HG03064 (cell line): ENCODE measurements around the gene DYNLT1.
"Not testable (repeated sequence)": the region's sequence is repeated elsewhere in the genome, so short reads cannot be mapped to it uniquely, and the experiment has no call there.

ENCODE experiments used
- ATAC-seq: cut with Tn5 transposase; IDR thresholded peaks from one replicate; pipeline ENCODE4 v1.9.1; 2021; ENCODE audit warnings: low read depth; ENCODE audit not compliant: unreplicated experiment

DYNLT1 gene

DNA sequence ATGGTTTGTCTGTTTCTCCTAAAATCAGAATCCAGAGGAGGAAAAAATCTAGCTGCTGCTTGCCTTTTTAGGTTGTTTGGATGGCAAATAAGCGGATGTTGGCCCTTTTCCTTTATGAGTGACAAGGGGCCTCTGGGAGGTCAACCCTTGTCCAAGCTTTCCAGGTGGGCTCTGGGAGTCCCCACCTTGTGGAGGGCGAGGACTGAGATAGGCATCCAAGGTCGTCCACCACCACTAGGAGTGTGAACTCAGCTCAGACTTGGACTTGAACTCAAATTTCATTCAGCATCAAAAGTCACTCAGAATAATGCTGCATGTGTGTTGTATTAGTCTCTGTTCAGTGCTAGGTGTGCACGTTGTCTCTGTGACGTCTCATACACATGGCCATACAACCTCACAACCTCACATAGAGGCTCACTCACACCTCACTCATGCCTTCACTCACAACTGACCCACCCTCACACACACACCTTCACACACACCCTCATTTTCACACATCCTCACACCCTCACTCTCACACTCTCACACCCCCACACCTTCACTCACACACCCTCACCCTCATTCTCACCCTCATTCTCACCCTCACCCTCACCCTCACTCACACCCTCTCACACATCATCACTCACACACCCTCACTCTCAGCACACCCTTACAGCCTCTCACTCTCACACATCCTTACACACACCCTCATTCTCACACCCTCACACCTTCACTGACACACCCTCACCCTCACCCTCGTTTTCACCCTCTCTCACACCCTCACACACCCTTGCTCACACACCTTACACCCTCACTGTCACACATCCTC, 18.0 kb downstream of the DYNLT1 start:
- ATAC-seq: no peak

DNA sequence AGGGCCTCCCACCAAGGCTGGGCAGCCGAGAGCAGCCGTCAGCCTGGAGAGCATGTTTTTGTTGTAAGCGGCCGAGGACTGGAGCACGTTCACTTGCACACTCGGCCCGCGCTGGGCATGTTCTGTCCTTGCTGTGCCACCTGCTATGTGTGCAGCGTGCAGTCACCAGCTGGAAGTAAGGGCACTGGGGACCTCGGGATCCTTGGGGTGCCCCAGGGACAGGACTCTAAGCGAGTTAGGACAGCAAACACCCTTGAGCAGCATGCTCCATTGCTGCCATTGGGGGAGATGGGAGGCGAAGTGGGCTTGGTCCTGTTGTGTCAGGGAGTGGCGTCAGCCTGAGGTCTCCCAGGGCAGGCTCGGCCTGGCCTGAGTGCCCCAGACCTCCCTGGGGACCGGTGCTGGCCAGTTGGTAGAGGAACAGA, 18.6 kb downstream of the DYNLT1 start:
- ATAC-seq: no peak

DNA sequence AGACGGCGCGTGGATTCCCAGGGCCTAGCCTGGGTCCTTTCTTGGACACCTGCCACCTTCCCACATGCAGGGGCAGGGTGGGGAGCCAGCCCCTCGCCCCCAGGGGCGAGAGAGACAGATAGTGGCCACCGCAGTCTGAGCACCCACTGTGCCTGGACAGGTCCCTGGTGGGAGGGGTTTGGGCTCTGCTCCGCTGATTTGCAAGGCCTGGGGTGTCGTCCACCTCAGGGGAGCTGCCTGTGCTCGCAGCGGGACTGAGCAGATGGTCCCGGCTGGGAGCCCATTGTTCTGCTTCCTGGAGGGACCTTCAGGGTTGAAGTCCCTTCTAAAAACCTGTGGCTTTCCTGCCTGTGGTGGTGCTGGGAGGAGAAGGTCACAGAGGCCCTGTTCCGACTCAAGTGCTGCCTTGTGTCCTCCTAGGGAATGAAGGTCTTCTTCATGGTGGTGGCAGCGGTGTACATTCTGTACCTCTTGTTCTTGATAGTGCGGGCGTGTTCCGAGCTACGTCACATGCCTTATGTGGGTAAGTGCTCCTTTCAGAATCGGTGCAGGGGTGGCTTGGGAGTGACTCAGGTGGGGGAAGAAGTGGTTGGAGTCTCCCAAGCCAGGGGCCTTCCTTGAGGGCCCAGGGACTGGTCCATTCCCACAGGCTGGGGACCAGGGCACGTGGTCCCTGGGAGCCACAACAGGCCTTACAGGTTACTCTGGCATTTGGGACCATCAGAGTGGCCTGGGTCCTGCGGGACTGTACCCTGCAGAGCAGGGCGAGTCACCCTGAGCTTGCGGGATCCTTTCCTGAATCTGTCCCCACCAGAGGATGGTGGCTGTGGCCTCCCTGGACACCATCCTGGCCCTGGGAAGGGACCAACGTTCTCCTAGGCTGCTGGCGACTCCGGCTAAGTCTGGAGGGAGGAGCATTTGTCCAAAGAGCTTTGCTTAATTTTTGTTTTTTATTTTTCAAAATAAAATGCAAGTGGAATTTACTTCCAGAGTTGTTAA, 19.6 kb downstream of the DYNLT1 start:
- ATAC-seq: no peak

DNA sequence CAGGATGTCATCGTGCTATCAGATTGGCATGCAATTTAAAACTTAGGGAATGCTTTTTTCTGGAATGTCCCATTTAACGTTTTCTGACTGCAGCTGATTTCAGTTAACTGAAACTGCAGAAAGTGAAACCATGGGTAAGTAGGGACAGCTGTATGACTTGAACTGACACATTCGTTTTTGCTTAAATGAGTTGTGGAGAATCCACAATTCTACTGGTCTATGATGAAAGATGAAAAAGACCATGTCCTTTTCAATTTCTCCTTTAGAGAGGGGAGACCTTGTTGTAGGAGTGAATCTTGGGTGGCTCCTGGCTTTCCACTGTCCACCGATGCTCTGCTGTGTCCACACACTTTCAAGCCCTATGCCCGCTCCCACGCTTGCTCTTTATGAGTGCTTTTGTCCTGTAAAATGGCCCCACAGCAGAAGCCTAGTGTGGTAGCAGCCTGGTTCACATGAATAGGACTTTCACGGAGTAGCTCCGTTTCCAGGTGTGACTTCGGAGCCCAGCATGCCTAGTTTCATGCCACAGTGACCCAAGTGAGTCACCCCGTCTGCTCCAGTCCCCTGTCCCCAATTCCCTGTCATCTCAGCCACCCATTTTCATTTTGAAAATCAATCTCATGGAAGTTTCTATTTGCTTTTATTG, 21.9 kb downstream of the DYNLT1 start:
- ATAC-seq: no peak

DNA sequence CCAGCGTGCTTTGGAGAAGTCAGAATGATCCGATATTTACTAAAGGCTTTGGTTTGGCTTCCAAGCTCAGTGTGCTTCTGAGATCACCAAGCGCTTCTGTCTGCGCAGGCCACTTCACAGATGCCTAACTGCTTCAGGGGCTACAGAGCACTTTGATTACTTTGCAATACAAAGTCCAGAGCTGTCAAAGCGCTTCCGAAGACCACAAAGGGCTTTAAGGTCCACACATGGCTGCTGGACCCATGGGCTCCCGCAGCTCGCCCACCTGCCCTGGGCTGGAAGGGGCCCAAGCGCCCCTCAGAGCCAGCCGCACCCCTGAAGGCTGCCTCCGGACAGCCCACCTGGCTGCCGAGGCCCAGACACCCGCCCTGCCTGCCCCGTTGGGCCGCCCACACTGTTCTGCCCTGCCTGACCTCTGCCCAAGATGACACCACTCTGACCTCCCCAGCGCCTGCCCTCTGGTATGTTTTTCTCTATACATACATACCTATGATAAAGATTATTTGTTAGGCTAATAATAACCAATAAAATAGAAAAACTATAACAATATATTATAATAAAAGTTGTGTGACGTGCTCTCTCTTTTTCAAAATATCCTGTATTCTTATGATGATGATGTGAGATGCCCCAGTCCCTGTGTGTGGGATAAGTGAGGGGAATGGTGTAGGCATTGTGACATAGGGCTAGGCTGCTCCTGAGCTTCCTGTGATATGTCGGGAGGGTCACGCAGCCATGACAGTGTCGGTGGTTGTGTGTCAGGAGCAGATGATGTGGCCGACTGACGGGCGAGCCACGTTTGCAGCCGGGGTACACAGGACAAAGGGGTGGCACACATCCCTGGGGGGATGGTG, 22.6 kb downstream of the DYNLT1 start:
- no peak for ATAC-seq

DNA sequence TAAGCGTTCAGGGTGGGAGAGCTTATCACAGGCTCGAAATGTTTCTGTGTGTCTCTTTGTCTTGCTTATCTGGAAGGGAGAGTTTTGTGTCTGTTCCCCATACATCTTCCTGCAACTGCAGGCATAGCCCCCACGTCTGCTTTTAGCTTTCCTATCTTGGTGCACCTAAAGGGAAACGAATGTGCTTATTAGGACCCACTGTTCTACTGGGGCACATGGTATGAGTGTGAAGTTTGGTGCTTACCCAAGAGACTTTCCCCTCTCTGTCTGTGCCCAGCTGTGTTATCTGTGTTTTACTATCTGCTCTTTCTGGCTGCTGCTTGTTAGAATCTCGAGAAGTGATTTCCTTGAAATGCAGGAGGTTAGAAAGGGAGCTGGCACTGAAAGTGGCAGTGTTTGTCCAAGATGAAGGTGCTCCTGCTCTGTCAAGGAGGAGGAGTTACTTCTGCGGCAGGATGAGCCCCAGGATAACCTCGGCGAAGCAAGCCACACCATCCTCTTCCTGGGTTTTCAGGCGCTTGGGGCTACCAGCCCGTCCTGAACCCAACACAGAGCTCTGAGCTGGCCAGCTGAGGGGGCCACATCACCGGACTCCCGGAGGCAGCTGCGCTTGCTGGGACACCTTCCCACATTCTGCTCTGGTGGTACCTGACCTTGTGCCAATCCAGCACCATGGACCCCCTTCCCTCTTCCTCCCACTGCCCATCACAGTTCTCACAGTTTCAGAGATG, 23.4 kb downstream of the DYNLT1 start:
- no peak for ATAC-seq

DNA sequence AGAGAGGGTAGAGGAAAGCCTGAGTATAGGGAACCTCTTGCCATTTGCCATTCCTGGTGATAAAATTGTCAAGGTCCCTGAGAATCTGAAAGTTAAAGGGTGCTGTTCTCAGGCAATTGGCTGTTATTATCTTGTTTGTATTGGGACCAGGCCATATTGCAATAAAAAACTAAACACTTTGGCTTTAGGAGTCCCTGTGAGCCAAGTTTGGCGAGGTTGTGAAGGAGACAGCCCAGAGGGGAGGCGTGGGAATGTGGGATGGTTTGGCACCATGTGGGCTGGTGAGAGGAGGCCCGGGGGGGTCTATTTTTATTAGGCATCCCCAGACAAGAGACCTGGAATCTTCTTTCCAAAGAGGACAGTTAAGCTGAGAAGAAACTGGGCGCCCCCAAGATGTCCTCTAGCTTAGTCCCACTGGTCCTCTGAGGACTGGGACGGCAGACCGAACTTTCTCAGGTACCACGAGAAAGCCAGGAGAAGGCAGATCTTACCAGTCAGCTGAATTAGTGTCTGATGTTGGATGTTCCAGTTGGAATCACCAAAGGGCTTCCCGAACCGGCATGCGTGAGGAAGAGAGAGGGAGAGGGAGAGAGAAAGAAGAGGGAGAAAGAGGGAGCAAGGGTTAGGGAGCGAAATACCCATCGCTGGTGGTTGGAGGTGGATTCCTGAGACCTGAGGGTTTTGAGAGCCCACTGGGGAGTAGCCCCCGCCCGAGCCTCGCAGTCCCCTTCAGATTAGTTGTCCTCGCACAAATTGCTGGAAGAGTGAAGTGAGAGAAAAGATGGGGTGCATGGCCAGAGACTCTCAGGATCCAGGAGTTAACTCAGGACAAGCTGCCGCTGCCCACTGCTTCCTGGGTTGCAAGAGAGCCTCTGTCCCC, 24.4 kb downstream of the DYNLT1 start:
- ATAC-seq: no peak

DNA sequence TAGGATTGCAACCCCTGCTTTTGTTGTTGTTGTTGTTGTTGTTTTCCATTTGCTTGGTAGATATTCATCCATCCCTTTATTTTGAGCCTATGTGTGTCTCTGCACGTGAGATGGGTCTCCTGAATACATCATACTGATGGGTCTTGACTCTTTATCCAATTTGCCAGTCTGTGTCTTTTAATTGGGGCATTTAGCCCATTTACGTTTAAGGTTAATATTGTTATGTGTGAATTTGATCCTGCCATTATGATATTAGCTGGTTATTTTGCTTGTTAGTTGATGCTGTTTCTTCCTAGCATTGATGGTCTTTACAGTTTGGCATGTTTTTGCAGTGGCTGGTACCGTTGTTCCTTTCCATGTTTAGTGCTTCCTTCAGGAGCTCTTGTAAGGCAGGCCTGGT, 26.3 kb downstream of the DYNLT1 start:
- not testable (repeated sequence) for ATAC-seq

DNA sequence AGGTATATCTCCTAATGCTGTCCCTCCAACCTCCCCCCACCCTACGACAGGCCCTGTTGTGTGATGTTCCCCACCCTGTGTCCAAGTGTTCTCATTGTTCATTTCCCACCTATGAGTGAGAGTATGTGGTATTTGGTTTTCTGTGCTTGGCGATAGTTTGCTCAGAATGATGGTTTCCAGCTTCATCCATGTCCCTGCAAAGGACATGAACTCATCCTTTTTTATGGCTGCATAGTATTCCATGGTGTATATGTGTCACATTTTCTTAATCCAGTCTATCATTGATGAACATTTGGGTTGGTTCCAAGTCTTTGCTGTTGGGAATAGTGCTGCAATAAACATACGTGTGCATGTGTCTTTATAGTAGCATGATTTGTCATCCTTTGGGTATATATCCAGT, 29.9 kb downstream of the DYNLT1 start:
- not testable (repeated sequence) for ATAC-seq

DNA sequence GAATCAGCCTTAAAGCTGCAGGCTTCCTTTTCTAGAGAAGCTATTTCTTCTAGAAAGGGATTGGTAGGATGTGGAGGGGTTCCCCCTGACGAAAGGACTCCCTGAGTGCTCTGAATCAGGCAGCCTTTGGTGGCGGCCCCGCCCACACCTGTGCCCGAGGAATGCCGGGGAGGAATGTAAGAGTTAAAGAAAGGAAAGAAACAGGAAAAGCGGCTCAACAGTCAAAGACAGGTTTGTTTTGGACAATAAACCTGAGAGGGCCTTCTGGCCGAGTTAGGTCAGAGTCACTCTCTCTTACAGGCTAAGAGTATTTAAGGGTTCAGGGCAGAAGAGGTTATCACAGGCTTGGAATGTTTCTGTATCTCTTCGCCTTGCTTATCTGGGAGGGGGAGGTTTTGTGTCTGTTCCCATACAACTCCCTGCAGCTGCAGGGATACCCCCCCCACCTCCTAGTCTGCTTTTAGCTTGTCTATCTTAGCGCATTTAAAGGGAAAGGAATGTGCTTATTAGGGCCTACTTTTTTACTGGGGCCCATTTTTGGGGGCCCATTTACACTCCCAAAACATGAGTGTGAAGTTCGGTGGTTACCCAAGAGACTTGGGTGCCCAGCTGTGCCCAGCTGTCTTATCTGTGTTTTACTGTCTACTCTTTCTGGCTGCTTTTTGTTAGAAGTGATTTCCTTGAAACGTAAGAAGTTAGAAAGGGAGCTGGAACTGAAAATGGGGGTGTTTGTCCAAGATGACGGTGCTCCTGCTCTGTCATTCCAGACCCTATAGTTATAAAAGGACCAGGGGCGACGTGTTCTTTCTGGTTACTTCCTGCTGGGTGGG, 32.8 kb downstream of the DYNLT1 start:
- ATAC-seq: no peak

DNA sequence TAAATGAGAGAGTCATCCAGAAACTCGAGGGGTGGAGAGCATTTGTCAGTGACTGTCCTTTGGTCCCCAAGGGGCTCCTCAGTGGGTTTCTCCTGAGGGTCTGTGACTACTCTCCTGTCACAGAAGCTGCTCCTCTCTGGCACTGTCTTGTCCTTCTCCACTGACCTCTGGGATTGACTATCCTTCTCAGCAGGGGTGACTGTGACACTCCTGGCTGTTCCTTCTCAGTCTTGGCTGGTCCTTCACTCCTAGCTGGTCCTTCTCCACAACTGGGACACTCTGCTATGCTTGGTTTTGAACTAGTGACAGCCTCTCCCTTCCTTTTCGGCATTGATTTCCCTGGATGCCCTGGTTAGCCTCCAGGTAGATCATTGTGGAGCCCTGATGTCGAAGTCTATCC, 33.5 kb downstream of the DYNLT1 start:
- no peak for ATAC-seq

DNA sequence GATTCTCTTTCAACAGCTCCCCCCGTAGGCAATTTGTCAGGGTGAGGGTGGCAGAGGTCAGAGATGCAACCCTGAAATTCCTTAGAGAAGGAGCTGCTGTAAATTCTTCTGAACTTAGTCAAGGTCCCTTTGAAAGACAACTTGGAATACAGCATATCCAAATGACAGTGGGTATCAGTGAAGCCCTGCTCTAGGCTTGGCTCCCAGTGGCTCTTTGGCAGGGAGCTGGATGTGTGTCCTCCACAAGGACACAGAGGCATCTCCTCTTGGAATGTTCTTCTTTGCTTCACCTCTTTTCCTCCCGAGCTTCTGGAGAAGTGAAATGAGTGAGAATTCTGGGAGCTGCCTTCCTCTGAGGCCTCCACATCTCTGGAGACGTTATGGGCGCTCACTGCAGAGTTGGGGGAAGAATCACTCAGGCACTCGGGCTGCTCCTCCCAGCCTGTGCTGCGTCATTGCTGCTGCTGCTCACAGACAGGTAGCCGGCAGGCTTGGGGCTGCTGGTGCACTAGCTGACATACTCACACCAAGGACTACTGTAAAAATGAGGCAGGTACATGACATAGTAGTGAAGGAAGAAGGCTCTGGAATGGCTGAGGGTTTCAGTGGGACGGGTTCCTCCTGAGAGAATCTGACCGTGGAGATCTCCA, 34.1 kb downstream of the DYNLT1 start:
- no peak for ATAC-seq

DNA sequence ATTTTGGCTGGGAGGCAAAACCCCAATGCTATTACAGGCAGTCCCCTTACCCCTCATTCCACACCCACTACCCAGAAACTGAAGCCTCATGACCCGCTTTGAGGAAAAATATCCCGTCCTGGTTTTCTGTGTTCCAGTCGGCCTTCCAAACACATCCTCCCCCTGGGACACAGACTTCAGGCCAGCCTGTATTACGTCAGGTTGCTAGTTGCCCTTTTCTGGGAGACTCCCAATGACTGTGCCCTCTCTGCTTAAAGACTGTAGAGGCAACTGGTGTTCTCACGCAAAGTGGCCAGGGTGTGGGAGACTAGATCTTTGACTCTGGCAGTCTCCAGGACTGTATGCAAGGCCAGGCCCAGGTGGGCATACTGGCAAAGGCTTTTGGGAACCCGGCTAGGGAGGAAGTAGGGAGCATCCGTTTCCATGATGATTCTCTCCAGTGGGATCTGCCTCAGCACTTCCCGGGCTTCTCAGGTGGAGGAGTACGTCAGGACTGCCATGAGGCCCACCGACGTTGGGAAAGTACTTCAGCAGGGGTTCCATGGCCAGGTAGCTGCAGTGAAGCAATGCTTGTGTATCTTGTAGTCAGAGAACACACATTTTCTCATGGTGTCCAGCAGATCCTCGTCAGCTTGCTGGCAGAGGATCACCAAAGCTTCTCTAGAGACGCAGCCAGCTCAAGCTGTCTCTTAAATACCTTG, 34.9 kb downstream of the DYNLT1 start:
- ATAC-seq: no peak

DNA sequence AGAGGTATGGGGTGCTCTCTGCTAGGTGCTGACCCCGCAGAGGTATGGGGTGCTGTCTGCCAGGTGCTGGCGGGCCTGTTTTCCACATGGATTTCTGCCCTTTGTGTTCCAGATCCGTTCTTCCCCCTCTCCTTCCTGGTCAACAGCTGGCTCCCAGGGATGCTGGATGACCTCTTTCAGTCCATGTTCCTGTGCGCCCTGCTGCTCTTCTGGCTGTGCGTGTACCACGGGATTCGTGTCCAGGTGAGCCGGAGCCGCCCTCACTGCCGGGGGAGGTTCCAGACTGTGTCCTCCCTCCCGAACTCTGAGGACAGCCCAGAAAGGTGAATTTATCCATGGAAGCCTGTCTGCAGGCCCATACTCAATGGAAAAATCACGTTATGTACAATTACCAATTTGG, 36.3 kb downstream of the DYNLT1 start:
- ATAC-seq: no peak

DNA sequence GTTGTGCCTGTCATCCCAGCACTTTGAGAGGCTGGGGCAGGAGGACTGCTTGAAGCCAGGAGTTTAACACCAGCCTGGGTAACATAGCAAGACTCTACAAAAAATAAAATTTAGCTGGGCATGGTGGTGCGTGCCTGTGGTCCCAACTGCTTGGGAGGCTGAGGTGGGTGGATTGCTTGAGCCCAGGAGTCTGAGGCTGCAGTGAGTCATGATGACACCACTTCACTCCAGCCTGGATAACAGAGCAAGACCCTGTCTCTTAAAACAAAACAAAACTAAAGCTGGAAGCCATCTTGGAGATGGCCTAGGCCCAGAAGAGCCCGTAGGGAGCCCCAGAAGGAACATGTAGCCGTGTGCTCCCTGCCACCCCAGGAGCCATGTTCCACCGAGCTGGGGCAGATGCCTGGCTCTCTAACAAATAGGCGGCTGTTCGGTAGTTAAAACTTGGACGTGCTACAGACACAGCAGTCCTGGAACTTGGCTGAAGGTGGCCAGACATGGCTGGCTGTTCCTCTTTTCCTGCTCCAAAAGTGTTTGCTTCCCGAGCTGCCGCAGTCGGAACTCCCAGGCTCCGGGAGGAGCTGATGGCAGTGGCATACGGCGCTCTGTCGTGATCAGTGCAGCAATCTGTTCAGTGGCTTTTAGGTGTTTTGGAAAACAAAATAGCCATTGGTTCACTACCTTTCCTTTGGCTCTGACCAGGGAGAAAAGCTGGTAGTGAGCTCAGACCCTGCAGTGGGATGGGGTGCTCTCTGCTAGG, 37.0 kb downstream of the DYNLT1 start:
- no peak for ATAC-seq

DNA sequence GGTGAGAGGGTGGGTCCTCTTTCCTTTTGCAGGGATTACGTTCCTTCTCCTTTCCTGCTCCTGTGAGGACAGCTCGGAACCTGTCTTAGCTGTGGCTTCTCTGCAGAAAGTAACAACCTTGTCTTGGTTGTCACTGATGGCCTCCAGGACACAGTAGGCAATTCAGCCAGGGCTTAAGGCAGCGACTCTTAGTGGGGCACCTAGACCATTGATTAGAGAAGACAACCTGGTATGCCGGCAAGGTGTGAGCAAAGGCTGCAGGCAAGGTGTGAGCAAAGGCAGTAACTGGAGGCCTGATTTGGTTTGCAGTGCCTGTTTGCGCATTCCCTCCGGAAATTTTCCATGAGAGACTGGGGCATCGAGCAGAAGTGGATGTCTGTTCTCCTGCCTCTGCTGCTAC, 37.6 kb downstream of the DYNLT1 start:
- no peak for ATAC-seq
